GM18505 (cell line): ENCODE data around the gene PRDM15.

Experiments used
- ATAC-seq: cut with Tn5 transposase; IDR thresholded peaks from one replicate; pipeline ENCODE4 v1.9.1; 2021; ENCODE audit not compliant: unreplicated experiment
- POLR2A ChIP-seq: IDR thresholded peaks from 4 replicates; pipeline ENCODE4 v1.6.1; 2011; ENCODE audit warnings: borderline replicate concordance; ENCODE audit not compliant: insufficient read depth, insufficient read length; ENCODE audit errors: extremely low read depth

Gene PRDM15

DNA sequence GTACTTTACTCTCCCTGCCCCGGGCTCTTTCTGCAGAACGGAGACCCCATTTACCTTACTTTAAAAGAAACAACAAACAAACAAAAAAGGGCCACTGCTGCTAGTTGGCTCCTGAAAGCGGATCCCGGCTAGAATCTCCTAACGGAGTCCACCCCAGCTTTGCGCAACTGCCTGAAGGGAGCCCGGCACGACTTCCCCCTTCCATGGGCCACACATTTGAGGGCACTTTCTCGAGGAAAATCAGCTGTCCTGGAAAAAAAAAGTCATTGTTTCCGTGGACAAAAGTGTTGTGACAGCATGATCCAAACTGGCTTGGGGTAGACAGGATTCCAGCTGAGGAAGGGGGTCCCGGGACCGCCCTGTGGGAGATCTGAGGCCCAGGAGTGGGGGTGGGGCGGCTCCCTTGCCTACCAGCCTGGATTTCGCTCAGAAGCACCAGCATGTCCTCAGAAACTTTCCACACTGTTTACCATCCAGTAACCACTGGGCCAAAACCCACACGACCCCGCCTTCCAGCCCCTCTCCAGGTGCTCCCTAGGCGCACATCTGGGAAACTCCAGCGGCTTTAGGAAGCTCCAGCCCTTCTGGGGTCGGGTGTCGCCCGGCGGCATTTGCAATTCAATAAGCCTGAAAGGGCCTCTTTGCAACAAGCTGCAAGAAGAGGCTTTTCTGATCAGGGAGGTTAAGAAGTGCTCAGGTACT is 117.1 kb downstream of the PRDM15 start:
- ATAC-seq, result no peak
- no peak for TF ChIP-seq POLR2A

DNA sequence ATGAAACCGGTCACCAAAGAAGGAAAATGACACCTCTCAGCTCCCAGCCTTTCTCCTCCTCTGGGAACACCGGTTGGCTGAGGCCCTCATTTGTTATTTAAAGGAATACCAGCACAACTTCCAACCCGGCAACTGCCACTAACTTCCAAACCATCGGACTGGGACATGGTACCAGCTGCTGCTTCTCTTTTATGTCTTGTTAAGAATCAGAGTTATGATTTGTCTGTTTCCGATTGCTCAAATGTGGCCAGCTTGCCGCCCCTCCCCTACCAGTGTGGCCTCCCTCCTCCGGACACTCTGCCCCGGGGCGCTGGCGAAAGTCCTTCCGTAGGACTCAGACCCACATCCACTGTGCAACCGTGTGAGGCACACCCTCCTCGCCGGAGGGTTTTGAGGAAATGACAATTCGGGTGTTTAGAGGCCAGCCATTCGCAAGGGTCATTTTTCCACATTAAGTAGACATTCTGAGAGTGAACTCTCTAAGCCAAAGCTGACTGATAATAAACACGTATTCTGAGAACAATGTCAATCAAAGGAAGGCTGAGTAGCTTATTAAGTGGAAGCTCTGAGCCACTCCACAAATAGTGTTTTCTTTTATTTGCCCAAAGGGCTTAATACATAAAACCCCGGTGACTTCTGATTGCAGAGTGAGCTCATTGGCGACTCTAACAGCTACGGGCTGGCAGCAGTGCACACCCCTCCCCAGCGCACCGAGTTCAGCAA is 117.8 kb downstream of the PRDM15 start:
- no peak for ATAC-seq
- no peak for TF ChIP-seq POLR2A

DNA sequence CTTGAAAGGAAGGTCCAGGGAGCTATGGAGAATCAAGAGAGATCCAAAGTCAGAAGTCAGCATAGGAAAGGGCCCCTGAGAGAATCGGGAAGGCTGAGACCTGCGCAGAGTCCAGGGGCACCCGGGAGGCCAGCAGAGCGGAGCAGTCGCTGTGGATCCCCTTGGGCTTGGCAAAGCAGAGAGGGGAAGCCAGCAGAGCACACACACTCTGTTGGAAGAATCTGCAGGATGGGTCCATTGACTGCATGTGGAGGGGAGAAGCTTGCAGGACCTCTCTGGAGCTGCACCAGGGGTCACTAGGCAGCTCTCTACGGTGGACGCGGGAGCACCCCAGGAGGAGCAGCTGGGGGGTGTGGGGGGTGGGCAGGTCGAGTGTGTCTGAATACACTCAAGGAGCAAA is 118.7 kb downstream of the PRDM15 start:
- TF ChIP-seq POLR2A, result no peak
- ATAC-seq, result no peak

DNA sequence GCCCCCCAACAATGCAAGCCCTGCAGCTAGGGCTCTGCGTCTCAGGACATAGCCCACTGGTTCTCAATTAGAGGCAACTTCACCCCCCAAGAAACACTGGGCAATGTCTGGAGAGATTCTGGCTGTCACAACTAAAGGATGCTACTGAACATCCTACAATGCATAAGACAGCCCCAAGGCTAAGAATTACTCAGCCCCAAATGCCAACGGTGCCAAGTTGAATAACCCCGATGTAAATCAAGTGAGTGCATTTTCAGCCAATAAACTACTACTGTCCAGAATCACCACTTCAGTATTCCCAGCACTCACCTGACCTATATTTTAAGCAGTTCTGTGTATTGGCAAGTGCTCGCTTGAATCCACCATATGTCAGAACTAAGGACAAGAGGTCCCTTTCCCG is 119.2 kb downstream of the PRDM15 start:
- TF ChIP-seq POLR2A, result no peak
- no peak for ATAC-seq

DNA sequence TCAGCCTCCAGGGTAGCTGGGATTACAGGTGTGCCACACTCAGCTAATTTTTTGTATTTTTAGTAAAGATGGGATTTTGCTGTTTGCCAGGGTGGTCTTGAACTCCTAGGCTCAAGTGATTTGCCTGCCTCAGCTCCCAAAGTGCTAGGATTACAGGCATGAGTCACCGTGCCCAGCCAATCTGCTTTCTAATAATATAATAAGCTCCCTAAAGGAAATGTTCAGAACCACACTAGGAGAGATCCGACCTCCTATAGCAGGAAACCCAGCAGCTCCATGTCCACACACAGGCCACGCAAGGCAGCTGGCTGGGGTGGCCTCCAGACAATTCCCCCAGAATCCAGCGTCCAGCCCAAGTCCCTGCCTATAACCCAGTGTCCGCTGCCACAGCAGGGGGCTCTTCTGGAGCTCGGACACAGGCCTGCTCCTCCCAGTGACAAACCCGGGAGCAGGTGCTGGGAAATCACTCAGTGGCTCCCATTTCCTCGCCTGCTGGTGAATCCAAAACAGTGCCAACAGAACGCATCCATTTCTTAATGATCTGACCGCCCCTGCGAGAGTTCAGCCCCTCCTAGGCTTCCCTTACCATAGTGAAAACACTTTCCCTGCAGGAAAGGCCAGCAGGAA is 119.8 kb downstream of the PRDM15 start:
- TF ChIP-seq POLR2A, result no peak

DNA sequence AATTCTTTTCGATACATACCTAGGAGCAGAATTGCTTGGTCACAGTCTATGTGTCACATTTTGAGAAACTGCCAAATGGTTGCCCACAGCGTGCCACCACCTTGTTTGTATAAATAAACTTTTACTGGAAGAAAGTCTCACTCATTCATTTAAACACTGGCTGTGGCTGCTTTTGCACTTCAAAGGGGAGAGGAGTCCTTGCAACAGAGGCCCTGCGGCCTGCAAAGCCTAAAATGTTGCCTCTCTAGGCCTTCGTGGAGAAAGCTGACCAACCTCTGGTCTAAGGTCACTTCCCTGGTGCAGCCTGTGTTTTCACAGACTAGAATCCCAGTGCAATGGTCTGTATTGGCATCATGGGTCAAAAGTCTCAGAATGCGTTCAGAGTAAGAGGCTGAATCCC is 120.6 kb downstream of the PRDM15 start:
- no peak for TF ChIP-seq POLR2A
- ATAC-seq, result no peak

More for the DNA sequence above, 119.8 kb downstream of the PRDM15 start:
- no peak for ATAC-seq

DNA sequence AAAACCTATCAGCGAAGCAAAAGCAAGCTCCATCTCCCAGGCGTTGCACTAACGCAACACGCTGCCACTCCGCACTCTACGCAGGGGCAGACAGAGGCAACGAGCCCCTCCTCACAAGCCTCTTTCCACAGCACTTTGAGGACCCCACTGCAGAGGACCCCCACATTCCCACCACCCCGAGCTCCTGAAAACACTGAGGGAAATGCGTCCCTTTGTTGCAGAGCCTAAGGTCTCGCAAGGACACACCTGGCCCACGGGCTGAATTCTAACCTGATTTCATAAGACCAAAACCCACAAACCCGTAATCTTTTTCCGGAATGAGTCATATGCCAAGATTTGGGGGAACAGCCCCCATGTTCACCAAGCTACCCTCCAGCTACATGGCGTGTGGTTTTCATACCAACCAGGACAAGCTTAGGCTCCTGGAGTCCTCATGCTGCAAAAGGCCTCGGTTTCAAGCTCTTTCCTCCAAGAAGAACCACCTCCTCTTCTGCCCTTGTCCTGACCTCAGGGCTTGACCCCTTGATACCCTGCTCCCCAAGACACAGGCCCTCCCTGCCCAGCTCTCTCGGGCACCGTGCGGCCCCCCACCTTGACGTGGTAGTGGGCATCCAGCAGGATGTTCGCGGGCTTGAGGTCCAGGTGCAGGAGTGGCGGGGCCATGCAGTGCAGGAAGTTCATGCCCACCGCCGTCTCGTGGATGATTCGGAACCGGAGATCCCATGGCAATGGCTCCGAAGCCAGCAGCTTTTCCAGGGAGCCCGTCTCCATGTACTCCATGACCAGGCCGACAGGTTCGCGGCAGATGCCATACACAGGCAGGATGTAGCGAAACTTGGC is 123.0 kb downstream of the PRDM15 start:
- no peak for ATAC-seq
- no peak for TF ChIP-seq POLR2A

DNA sequence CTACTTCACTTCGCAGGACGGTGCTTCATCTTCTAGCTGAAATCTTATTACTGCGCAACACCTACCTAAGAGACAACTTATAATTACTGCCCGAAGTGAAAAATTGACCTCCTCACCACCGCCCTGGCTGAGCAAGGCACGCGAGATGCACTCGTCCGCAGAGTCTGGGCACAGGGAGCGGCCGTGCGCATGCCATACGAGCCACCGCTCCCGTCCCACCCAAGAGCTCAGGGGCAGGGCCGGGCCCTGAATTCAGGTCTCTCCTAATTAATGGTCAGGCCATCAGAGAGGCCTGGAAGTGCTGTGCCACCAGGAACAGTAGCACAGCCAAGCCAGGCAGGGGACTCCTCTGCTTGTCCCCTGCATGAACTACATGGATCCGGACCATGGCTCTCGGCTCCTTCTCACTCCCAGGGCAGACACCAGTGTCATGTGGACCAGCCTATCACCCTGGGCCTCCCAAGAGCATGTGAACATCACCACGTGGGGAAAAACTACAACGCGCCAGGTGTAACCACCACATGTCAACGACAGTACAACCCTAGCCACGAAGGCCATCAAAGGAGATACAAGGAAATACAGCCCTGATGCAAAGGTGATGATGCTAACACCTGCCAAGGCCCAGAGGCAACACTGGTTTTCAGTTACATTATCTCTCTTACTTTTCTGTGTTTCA is 123.7 kb downstream of the PRDM15 start:
- ATAC-seq, result no peak
- no peak for TF ChIP-seq POLR2A

DNA sequence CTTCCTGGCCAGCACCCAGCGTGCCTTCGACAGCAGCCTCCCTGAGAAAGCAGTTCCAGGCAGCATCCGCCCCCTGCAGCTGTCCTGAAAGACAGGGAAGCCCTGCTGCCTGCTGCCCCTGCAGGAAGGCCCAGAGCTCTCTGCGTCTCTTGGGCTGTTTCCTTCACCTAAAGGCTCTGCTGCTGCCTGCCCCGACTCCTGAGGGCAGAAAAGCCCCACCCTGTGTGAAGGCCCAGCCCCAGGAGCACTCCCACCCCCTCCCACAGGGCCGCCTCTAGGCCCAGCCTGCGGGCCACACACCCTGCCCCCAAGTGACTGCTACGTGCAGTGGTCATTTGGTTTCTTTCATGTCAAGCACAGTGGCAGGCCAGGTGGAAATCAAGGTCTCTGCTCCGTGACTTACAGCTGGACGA is 124.7 kb downstream of the PRDM15 start:
- ATAC-seq, result no peak
- TF ChIP-seq POLR2A, result no peak

DNA sequence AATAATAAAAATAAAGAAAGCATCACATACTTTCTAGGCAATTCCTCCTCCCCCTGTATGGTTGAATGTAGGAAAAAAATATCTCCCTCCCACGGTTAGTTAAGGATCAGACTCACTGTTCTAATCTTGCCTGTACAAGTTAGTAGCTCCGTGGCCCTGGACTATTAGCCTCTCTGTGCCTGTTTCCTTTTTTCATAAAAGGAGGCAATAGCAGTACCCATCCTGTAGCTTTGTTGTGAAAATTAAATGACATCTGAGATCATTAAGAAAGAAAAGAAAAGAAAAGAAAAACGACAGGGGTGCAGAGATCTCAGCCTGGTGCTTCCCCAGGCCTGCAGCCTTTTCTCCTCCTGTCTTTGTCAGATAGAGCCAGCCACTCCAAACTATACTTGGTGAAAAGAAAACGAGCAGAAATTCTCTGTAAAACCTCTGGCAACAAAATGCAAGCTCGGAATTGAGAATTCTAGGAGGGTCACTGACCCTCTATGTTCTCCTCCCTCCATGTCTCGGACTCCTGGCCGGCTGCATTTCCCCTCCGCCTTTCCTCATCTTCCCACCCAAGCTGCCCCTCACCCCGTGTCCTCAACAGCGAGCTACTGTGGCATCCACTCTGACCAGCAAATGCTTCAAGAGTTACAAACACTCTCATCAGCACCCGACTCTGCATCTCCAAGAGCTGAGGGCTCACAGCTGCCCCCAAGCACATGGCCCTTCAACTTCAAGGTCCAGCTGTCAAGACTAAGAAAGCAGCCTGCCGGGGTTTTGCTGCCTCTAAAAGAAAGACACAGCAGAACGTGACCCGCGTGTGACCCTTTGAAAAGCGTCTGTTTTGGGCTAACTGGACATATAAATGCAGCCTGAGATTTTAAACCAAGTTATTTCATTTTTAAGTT is 125.9 kb downstream of the PRDM15 start:
- TF ChIP-seq POLR2A, result no peak
- no peak for ATAC-seq

DNA sequence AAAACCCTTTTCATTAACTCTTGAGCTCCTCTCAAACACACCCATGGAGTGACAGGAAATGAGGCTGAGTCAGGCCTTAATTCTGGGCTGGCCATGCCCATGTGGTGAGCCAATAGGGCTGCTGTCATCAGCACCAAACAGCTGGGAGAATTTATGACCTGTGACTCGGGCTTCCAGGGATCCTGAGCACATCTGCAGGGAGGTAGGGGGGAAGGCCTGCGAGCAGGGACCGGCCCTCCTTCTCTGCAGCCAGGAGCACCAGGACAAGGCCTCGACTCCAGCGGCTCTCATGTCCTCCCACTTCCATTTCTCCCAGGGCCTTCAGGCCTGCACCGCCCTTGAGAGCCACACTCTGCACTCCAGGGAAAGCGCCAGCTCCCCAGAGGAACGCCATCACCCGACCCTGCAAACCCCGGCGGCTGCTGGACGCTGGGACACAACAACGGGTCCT is 126.9 kb downstream of the PRDM15 start:
- no peak for ATAC-seq
- no peak for TF ChIP-seq POLR2A

DNA sequence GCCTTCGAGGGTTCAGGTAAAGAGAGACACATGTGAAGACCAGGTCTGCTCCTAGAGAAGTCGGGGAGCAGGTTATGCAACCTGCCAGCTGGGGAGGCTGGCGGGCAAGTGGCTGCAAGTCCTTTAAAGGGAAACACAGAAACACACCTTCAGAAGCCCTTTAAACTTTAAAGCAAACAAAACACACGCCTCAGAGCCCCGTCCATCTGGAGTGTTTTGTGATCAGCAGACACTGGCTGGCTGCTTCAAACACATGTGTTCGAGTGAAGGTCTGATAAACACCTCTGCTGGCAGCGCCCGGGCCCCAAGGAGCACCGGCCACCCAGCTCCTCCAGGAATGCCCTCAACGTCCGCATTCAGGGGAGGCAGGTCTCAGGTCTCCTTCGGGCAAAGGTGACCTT is 127.5 kb downstream of the PRDM15 start:
- ATAC-seq, result no peak
- no peak for TF ChIP-seq POLR2A
